Upper lobe of right lung (tissue), 1 donor: ENCODE data around the gene PTCH1. TPM values are rescaled to one million over a fixed set of nuclear protein-coding genes. Genes with fewer than 3 reads are reported as not detected.

Source experiments
- ATAC-seq: fragments of 200-7000 bp; cut with Tn5 transposase; one replicate; pipeline ENCODE4 v1.9.1; 2020; ENCODE audit warnings: mild to moderate bottlenecking, moderate library complexity
- DNase-seq: peaks from one replicate; pipeline ENCODE4 v3.0.0-alpha.2; 2020
- H3K27ac ChIP-seq: fragments of 200-600 bp; one replicate; pipeline ENCODE4 v1.8.0; 2022
- H3K27me3 ChIP-seq: fragments of 200-600 bp; one replicate; pipeline ENCODE4 v1.8.0; 2022; ENCODE audit warnings: mild to moderate bottlenecking
- H3K36me3 ChIP-seq: fragments of 200-600 bp; one replicate; pipeline ENCODE4 v1.8.0; 2022
- H3K4me1 ChIP-seq: fragments of 200-600 bp; one replicate; pipeline ENCODE4 v1.8.0; 2022
- H3K4me3 ChIP-seq: fragments of 200-600 bp; one replicate; pipeline ENCODE4 v1.8.0; 2022; ENCODE audit warnings: mild to moderate bottlenecking
- H3K9me3 ChIP-seq: fragments of 200-600 bp; one replicate; pipeline ENCODE4 v1.8.0; 2022
- CTCF ChIP-seq: fragments of 200-600 bp; IDR thresholded peaks from one replicate; pipeline ENCODE4 v1.8.0; 2022; ENCODE audit warnings: antibody characterized with exemption
- intact Hi-C: fragments of 100-400 bp; cut with DNase I; formaldehyde crosslinking; loops from one replicate; pipeline ENCODE4 v1.11.0; 2022
- total RNA-seq: library from RNA; stranded (reverse); fragmentation: NEBNext Ultra II Directional; extraction: Animal tissue kit (Norgen Biotek cat#: 25700); gene quantifications from one replicate; pipeline ENCODE4 v1.2.1, GENCODE V29; 2021
- donor health status: DM: no; HTN: yes; CAD: no; lungs with severe emphysema.

PTCH1 gene
- total RNA-seq, 1 donor from 2014 or later, result 25.9 TPM

GRCh38 chr9:95411054-95411892 lies 105.5 kb downstream of the PTCH1 start:
- H3K4me1 ChIP-seq, result peaks cover 4% of the 10 kb centered on the region
- DNase-seq (no peak), ATAC-seq (no peak)
- no peak overlapping the region for H3K27ac ChIP-seq
- no peaks in the 10 kb centered on the region for H3K27me3 ChIP-seq
- H3K9me3 ChIP-seq, result no peaks in the 10 kb centered on the region
- no peak overlapping the region for H3K4me3 ChIP-seq
- TF ChIP-seq CTCF, result no peak
- intact Hi-C loops, result no loop called here
- no peaks in the 10 kb centered on the region for H3K36me3 ChIP-seq

GRCh38 chr9:95409650-95410426 lies 106.9 kb downstream of the PTCH1 start:
- no peak for TF ChIP-seq CTCF
- Histone ChIP-seq H3K27me3 (no peaks in the 10 kb centered on the region), H3K9me3 (no peaks in the 10 kb centered on the region), H3K4me1 (peaks cover 4% of the 10 kb centered on the region), H3K27ac (no peak overlapping the region), H3K36me3 (no peaks in the 10 kb centered on the region), H3K4me3 (no peak overlapping the region)
- intact Hi-C loops, result no loop called here
- peak; percentile 36 for ATAC-seq
- DNase-seq, result no peak

GRCh38 chr9:95407524-95407923 lies 109.2 kb downstream of the PTCH1 start:
- TF ChIP-seq CTCF, result no peak
- Histone ChIP-seq H3K4me1 (peaks cover 4% of the 10 kb centered on the region), H3K27me3 (no peaks in the 10 kb centered on the region), H3K36me3 (no peaks in the 10 kb centered on the region), H3K4me3 (no peak overlapping the region), H3K9me3 (no peaks in the 10 kb centered on the region), H3K27ac (no peak overlapping the region)
- intact Hi-C loops, result no loop called here
- DNase-seq (no peak), ATAC-seq (no peak)

GRCh38 chr9:95406121-95406520 lies 110.7 kb downstream of the PTCH1 start:
- DNase-seq (no peak), ATAC-seq (no peak)
- Histone ChIP-seq H3K36me3 (no peaks in the 10 kb centered on the region), H3K27ac (no peak overlapping the region), H3K4me3 (no peak overlapping the region), H3K9me3 (no peaks in the 10 kb centered on the region), H3K27me3 (no peaks in the 10 kb centered on the region), H3K4me1 (peaks cover 4% of the 10 kb centered on the region)
- intact Hi-C loops, result no loop called here
- no peak for TF ChIP-seq CTCF

- H3K27me3 ChIP-seq, result no peaks in the 10 kb centered on the region
- intact Hi-C loops, result no loop called here
- H3K36me3 ChIP-seq, result no peaks in the 10 kb centered on the region
- DNase-seq (no peak), ATAC-seq (no peak)
- H3K4me3 ChIP-seq, result no peak overlapping the region
- no peak overlapping the region for H3K27ac ChIP-seq
- H3K4me1 ChIP-seq, result no peaks in the 10 kb centered on the region
- H3K9me3 ChIP-seq, result no peaks in the 10 kb centered on the region
- TF ChIP-seq CTCF, result no peak
These were observed 117.5 kb downstream of the PTCH1 start for GRCh38 chr9:95399261-95399660.

Other genes with a start within 250 kb of the PTCH1 start
- gene FANCC, start 199.3 kb downstream of the PTCH1 start, total RNA-seq, result 13.5 TPM